K562 (cell line): ENCODE data around the gene ST7. TPM values are rescaled to one million over a fixed set of nuclear protein-coding genes. Genes with fewer than 3 reads are reported as not detected.

Experiments
- ATF7 ChIP-seq: fragments of 450-650 bp; IDR thresholded peaks from 2 replicates; pipeline ENCODE4 v1.7.1; 2014; ENCODE audit warnings: mild to moderate bottlenecking, moderate library complexity
- BCOR ChIP-seq: fragments of 450-650 bp; IDR thresholded peaks from 2 replicates; pipeline ENCODE4 v1.6.1; 2016
- BRF1 ChIP-seq: IDR thresholded peaks from 3 replicates; pipeline ENCODE4 v1.6.1; 2011; ENCODE audit warnings: borderline replicate concordance, mild to moderate bottlenecking; ENCODE audit not compliant: insufficient read length; ENCODE audit errors: extremely low read depth
- CEBPB ChIP-seq: fragments of 450-650 bp; IDR thresholded peaks from 2 replicates; pipeline ENCODE4 v1.6.1; 2016; ENCODE audit warnings: missing genetic modification characterization, missing compliant biosample characterization
- CHD1 ChIP-seq: fragments of 200-600 bp; sonication (generic); IDR thresholded peaks from one replicate; pipeline ENCODE4 v1.6.1; 2012; ENCODE audit warnings: mild to moderate bottlenecking, moderate library complexity, low read length, inconsistent platforms
- CREB1 ChIP-seq, 2 experiments: sonication (generic) in 1 of 2; formaldehyde crosslinking in 1 of 2; IDR thresholded peaks; 2 replicates each; pipeline versions ENCODE4 v1.6.1 to v1.8.0; 2012 to 2022; ENCODE audit warnings: inconsistent platforms in 1 of 2, mild to moderate bottlenecking in 1 of 2, missing genetic modification reagents in 1 of 2, moderate library complexity in 1 of 2
- ELF2 ChIP-seq: fragments of 250-450 bp; sonication (Bioruptor Pico); IDR thresholded peaks from 2 replicates; pipeline ENCODE4 v1.5.0; 2021; ENCODE audit warnings: mild to moderate bottlenecking
- ETV5 ChIP-seq: sonication (generic); formaldehyde crosslinking; IDR thresholded peaks from 2 replicates; pipeline ENCODE4 v1.4.0; 2020; ENCODE audit warnings: low read depth, mild to moderate bottlenecking, missing genetic modification reagents
- KLF10 ChIP-seq: fragments of 250-450 bp; sonication (Bioruptor Pico); IDR thresholded peaks from 2 replicates; pipeline ENCODE4 v1.6.1; 2021; ENCODE audit warnings: matching md5 sums
- MBD1 ChIP-seq: fragments of 250-450 bp; sonication (Bioruptor Pico); IDR thresholded peaks from 2 replicates; pipeline ENCODE4 v1.8.0; 2022; ENCODE audit warnings: inconsistent platforms
- MTA3 ChIP-seq: fragments of 450-650 bp; formaldehyde crosslinking; IDR thresholded peaks from 2 replicates; pipeline ENCODE4 v1.6.1; 2017; ENCODE audit warnings: mild to moderate bottlenecking, borderline replicate concordance
- NCOA4 ChIP-seq: fragments of 450-650 bp; IDR thresholded peaks from 2 replicates; pipeline ENCODE4 v1.6.1; 2018; ENCODE audit warnings: mild to moderate bottlenecking; ENCODE audit not compliant: partially characterized antibody
- NCOA6 ChIP-seq: fragments of 450-650 bp; IDR thresholded peaks from 2 replicates; pipeline ENCODE4 v1.6.1; 2017; ENCODE audit warnings: mild to moderate bottlenecking
- NR1H2 ChIP-seq: sonication (generic); formaldehyde crosslinking; IDR thresholded peaks from 2 replicates; pipeline ENCODE4 v1.4.0; 2020; ENCODE audit warnings: mild to moderate bottlenecking, missing genetic modification reagents
- PRMT5 ChIP-seq: sonication (generic); formaldehyde crosslinking; IDR thresholded peaks from 2 replicates; pipeline ENCODE4 v1.5.0; 2020; ENCODE audit warnings: missing genetic modification reagents
- RBBP5 ChIP-seq: fragments of 200-600 bp; sonication (generic); IDR thresholded peaks from 2 replicates; pipeline ENCODE4 v1.6.1; 2012; ENCODE audit warnings: borderline replicate concordance, mild to moderate bottlenecking, low read length, control low read depth, inconsistent platforms; ENCODE audit not compliant: insufficient read depth, poor library complexity, severe bottlenecking
- RUNX1 ChIP-seq: sonication (generic); IDR thresholded peaks from 2 replicates; pipeline ENCODE4 v1.6.1; 2016; ENCODE audit warnings: antibody characterized with exemption, low read depth
- SMC3 ChIP-seq: conservative IDR thresholded peaks from 2 replicates; pipeline ENCODE4 v1.6.1; 2011; ENCODE audit warnings: low read depth, low read length, improper control_type of control experiment; ENCODE audit not compliant: insufficient read depth
- SRSF3 ChIP-seq: fragments of 200-400 bp; formaldehyde crosslinking; IDR thresholded peaks from 2 replicates; pipeline ENCODE4 v1.6.1; 2016; ENCODE audit warnings: mild to moderate bottlenecking, low read length, moderate library complexity; ENCODE audit not compliant: insufficient read depth
- TAF1 ChIP-seq: IDR thresholded peaks from 2 replicates; pipeline ENCODE4 v1.6.1; 2011; ENCODE audit warnings: mild to moderate bottlenecking, low read length, moderate library complexity; ENCODE audit not compliant: insufficient read depth, control insufficient read depth, severe bottlenecking; ENCODE audit errors: extremely low read depth
- ZBTB17 ChIP-seq: fragments of 450-650 bp; formaldehyde crosslinking; IDR thresholded peaks from 2 replicates; pipeline ENCODE4 v1.4.0; 2020; ENCODE audit warnings: mild to moderate bottlenecking
- ZNF24 ChIP-seq: fragments of 450-650 bp; IDR thresholded peaks from 2 replicates; pipeline ENCODE4 v1.6.1; 2016
- ZNF282 ChIP-seq: sonication (generic); formaldehyde crosslinking; IDR thresholded peaks from 2 replicates; pipeline ENCODE4 v1.8.1; 2023; ENCODE audit warnings: missing genetic modification reagents
- ZNF41 ChIP-seq: fragments of 250-450 bp; sonication (Bioruptor Pico); conservative IDR thresholded peaks from 2 replicates; pipeline ENCODE4 v1.4.0; 2020; ENCODE audit warnings: mild to moderate bottlenecking
- ZNF76 ChIP-seq: fragments of 250-450 bp; sonication (Bioruptor Pico); IDR thresholded peaks from 2 replicates; pipeline ENCODE4 v1.4.0; 2020; ENCODE audit warnings: mild to moderate bottlenecking, moderate library complexity, borderline replicate concordance
- polyA plus RNA-seq, 8 experiments: library from polyadenylated mRNA; depleted of rRNA in 4 of 8; stranded (reverse) in 5 of 8; unstranded in 3 of 8; fragments of >200 nt; fragmentation: Nextera tagmentation in 2 of 8; fragmentation: Illumina TruSeq in 1 of 8; extraction: Ambion mirVana in 2 of 8; extraction: Trizol in 1 of 8; gene quantifications; 2 replicates each; pipeline versions ENCODE4 v1.2.1 to v1.2.3, GENCODE V29; 2011 to 2014; ENCODE audit warnings: inconsistent platforms in 1 of 8, missing spikeins in 1 of 8
- total RNA-seq, 7 experiments: library from RNA; depleted of rRNA in 6 of 7; stranded (reverse); fragments of >200 nt in 6 of 7; fragmentation: Illumina TruSeq in 2 of 7; extraction: Trizol in 2 of 7; gene quantifications; 2 replicates each; pipeline versions ENCODE4 v1.2.1 to v1.2.3, GENCODE V29; 2011 to 2021; ENCODE audit warnings: low replicate concordance in 1 of 7
- TF ChIP-seq, protein P1 (sequence below): fragments of 450-650 bp; IDR thresholded peaks from 2 replicates; pipeline ENCODE4 v1.7.0; 2016; ENCODE audit warnings: borderline replicate concordance
- TF ChIP-seq, protein P2 (sequence below): fragments of 250-450 bp; sonication (Bioruptor Pico); IDR thresholded peaks from 2 replicates; pipeline ENCODE4 v1.8.0; 2021; ENCODE audit warnings: moderate library complexity, mild to moderate bottlenecking, inconsistent platforms

The ST7 gene
- total and polyA plus RNA-seq, 9 of the 15 experiments (the other 6 are each of a cell fraction or from before 2014, with no cell fraction given), result 23.9 to 56.3 (median 36.9) TPM

DNA sequence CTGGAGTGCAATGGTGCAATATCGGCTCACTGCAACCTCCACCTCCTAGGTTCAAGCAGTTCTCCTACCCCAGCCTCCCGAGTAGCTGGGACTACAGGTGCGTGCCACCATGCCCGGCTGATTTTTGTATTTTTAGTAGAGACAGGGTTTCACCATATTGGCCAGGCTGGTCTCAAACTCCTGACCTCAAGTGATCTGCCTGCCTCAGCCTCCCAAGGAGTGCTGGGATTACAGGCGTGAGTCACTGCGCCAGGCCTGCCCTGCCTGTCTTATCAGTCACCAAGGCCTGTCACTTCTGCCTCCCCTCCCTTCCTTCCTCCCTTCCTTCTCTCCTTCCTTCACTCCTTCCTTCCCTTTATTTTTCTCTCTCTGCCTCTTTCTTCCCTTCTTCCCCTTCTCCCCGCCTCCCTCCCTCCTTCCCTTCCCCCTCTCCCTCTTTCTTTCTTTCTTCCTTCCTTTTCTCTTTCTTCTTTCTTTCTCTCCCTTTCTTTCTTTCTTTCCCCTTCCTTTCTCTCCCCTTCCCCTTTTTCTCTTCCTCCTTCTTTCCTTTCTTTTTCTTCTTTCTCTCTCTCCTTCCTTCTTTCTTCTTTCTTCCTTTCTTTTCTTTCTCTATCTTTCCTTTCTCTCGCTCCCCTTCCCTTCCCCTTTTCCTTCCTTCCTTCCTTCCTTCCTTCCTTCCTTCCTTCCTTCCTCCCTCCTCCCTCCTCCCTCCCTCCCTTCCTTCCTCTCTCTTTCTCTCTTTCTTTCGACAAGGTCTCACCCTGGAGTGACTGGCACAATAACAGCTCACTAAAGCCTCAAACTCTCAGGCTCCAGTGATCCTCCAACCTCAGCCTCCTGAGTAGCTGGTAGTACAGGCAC is 3.1 kb upstream of the ST7 start (continued):
- TF ChIP-seq CEBPB (tag), result peak; percentile 83
- TF ChIP-seq RUNX1, result 0 out of 2 replicates have a peak, but pooled peaks have one; percentile 72
- no peak for TF ChIP-seq ZNF41 (CRISPR knock-in tag)
- TF ChIP-seq, protein P1, sequence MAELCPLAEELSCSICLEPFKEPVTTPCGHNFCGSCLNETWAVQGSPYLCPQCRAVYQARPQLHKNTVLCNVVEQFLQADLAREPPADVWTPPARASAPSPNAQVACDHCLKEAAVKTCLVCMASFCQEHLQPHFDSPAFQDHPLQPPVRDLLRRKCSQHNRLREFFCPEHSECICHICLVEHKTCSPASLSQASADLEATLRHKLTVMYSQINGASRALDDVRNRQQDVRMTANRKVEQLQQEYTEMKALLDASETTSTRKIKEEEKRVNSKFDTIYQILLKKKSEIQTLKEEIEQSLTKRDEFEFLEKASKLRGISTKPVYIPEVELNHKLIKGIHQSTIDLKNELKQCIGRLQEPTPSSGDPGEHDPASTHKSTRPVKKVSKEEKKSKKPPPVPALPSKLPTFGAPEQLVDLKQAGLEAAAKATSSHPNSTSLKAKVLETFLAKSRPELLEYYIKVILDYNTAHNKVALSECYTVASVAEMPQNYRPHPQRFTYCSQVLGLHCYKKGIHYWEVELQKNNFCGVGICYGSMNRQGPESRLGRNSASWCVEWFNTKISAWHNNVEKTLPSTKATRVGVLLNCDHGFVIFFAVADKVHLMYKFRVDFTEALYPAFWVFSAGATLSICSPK, result peak; percentile 99
- TF ChIP-seq CHD1, result no peak
- no peak for TF ChIP-seq BRF1
- TF ChIP-seq SMC3, result no peak
- TF ChIP-seq NCOA4, result peak; percentile 93
- peak; percentile 82; the same call in 1 of the 2 replicates for TF ChIP-seq ATF7
- TF ChIP-seq NCOA6, result peak; percentile 73
- peak; percentile 90 for TF ChIP-seq MTA3
- peak; percentile 97 for TF ChIP-seq BCOR
- TF ChIP-seq ZBTB17 (CRISPR knock-in tag), result no peak
- no peak for TF ChIP-seq ETV5
- no peak for TF ChIP-seq ZNF76 (CRISPR knock-in tag)
- peak; percentile 23 for TF ChIP-seq TAF1
- TF ChIP-seq RBBP5, result peak; percentile 53
- no peak for TF ChIP-seq SRSF3
- TF ChIP-seq PRMT5 (CRISPR knock-in tag), result no peak
- TF ChIP-seq MBD1, result no peak
- peak; percentile 58; the same call in 1 of the 2 replicates for TF ChIP-seq CREB1 (IDR thresholded peaks at IDR 0.05)
- TF ChIP-seq CREB1 (CRISPR knock-in tag; IDR thresholded peaks at IDR 0.05), result no peak
- no peak for TF ChIP-seq ZNF282 (CRISPR knock-in tag)
- TF ChIP-seq NR1H2 (CRISPR knock-in tag), result 0 out of 2 replicates have a peak, but pooled peaks have one; percentile 35
- no peak for TF ChIP-seq KLF10 (CRISPR knock-in tag)
- TF ChIP-seq ELF2 (CRISPR knock-in tag), result peak; percentile 50; the same call in 1 of the 2 replicates
- TF ChIP-seq, protein P2, sequence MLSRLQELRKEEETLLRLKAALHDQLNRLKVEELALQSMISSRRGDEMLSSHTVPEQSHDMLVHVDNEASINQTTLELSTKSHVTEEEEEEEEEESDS (CRISPR knock-in tag), result no peak
- TF ChIP-seq ZNF24, result peak; percentile 81
